SU-DHL-6 (cell line): ENCODE results near the gene RASSF1.

Experiments
- CTCF ChIP-seq: fragments of 200-600 bp; sonication (generic); IDR thresholded peaks from one replicate; pipeline ENCODE4 v1.5.1; 2017; ENCODE audit warnings: antibody characterized with exemption, mild to moderate bottlenecking, low read length, moderate library complexity; ENCODE audit not compliant: insufficient read depth, poor library complexity, severe bottlenecking
- EZH2phosphoT487 ChIP-seq: fragments of 200-600 bp; sonication (generic), shearing (Covaris generic); conservative IDR thresholded peaks from 2 replicates; pipeline ENCODE4 v1.6.1; 2018; ENCODE audit warnings: mild to moderate bottlenecking, antibody characterized with exemption, low read length, moderate library complexity, mixed read lengths

- TF ChIP-seq CTCF (no peak), EZH2phosphoT487 (no peak)
Measured at GRCh38 chr3:50323092-50323600, 17.5 kb downstream of the RASSF1 start.
